22Rv1 (cell line): ENCODE measurements around the gene UBE2F.

Experiments used
- CTCF ChIP-seq: fragments of 450-650 bp; IDR thresholded peaks from 2 replicates; pipeline ENCODE4 v1.5.1; 2017; ENCODE audit warnings: mild to moderate bottlenecking
- ZFX ChIP-seq: fragments of 450-650 bp; IDR thresholded peaks from 2 replicates; pipeline ENCODE4 v1.6.1; 2017; ENCODE audit warnings: antibody characterized with exemption, borderline replicate concordance

GRCh38 chr2:238040918-238041317 lies 74.1 kb downstream of the UBE2F start:
- TF ChIP-seq CTCF (no peak), ZFX (no peak)
